ENCODE data around the gene ITGA11.

DNA sequence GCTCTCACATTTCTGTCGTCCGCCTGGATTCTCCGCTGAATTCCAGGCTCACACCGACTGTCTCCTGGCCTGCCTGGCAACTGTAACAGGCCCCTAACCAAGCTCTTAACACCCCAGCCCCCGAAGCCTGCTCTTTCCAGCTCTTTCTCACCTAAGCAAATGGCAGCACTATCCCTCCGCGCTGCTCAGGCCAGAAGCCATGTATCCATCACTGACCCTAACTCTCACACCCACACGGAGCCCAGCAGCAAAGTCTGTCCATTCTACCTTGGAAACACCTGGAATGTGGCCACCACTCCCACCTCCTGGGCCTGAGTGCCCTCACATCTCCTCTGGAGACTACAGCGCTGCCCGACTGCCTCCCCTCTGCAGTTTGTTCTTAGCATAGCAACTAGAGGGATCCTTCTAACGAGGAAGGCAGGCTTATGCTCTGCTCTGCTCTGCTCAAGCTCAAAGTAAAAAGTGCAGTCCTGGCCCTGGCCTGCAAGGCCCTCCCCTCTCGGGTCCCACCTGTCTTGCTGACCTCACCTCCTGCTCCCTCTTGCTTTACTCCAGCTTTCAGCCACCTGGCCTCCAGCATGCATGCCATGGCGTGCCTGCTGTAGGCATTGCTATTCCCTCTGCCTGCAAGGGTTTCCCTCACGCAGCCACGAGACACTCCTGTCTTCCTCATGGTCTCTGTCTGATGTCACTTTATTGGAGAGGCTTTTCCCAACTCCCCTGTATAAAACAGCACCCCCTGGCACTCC lies 127.2 kb downstream of the ITGA11 start:
- TF ChIP-seq POLR2A (IDR thresholded peaks at IDR 0.05; ENCODE audit: low read depth, low read length) (no peak), TAF1 (IDR thresholded peaks at IDR 0.05; ENCODE audit: borderline replicate concordance, low read depth, low read length) (no peak)

Data from GM12892 (cell line).